ENCODE measurements around the gene SPEN. TPM values are rescaled to one million over a fixed set of nuclear protein-coding genes. Genes with fewer than 3 reads are reported as not detected.
"Not testable (repeated sequence)": the region's sequence is repeated elsewhere in the genome, so short reads cannot be mapped to it uniquely, and the experiment has no call there.

The SPEN gene
- total RNA-seq, 1 experiment from 2014 or later, result 44.2 TPM

DNA sequence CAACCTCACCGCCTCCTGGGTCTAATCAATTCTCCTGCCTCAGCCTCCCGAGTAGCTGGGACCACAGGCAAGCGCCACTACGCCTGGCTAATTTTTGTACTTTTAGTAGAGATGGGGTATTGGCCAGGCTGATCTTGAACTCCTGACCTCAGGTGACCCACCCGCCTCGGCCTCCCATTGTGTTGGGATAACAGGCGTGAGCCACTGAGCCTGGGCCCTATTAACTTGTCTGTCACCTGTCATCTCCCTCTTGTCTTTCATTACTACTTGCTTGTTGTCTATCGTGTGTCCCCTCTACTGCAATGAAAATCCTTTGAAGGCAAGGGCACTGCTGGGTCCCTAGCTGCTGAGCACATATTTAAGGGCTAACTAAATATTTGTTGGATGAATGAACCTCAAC lies 43.4 kb upstream of the SPEN start:
- TF ChIP-seq, protein P1, sequence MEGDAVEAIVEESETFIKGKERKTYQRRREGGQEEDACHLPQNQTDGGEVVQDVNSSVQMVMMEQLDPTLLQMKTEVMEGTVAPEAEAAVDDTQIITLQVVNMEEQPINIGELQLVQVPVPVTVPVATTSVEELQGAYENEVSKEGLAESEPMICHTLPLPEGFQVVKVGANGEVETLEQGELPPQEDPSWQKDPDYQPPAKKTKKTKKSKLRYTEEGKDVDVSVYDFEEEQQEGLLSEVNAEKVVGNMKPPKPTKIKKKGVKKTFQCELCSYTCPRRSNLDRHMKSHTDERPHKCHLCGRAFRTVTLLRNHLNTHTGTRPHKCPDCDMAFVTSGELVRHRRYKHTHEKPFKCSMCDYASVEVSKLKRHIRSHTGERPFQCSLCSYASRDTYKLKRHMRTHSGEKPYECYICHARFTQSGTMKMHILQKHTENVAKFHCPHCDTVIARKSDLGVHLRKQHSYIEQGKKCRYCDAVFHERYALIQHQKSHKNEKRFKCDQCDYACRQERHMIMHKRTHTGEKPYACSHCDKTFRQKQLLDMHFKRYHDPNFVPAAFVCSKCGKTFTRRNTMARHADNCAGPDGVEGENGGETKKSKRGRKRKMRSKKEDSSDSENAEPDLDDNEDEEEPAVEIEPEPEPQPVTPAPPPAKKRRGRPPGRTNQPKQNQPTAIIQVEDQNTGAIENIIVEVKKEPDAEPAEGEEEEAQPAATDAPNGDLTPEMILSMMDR (IDR thresholded peaks at IDR 0.05; ENCODE audit: unreplicated experiment), result no peak
- intact Hi-C loops (cut with micrococcal nuclease), result no loop called here
- CTCF ChIA-PET, result interaction anchor here (1.3 to 5.1 kb wide), 2 partner anchors 11 to 44 kb away, joined by 4 to 31 read pairs; no protein-coding TSS in a partner anchor
- DNase-seq (ENCODE audit: unreplicated experiment), result no peak
- Mint-ChIP-seq H3K9me3 (ENCODE audit: unreplicated experiment) (no peaks in the 10 kb centered on the region), H3K4me3 (ENCODE audit: unreplicated experiment) (no peak overlapping the region), H3K27ac (ENCODE audit: low read depth, unreplicated experiment) (no peak overlapping the region), H3K27me3 (ENCODE audit: insufficient read depth, unreplicated experiment) (no peaks in the 10 kb centered on the region), H3K36me3 (ENCODE audit: insufficient read depth, unreplicated experiment) (no peaks in the 10 kb centered on the region), H3K4me1 (ENCODE audit: insufficient read depth, unreplicated experiment) (peaks cover 35% of the 10 kb centered on the region)
- no TSS peak for BruUV-seq (replicated peaks)
- POLR2A ChIA-PET, result interaction anchor here (0.7 to 1.3 kb wide), 3 partner anchors 9 to 186 kb away, joined by 3 to 5 read pairs (median 3); no protein-coding TSS in a partner anchor

DNA sequence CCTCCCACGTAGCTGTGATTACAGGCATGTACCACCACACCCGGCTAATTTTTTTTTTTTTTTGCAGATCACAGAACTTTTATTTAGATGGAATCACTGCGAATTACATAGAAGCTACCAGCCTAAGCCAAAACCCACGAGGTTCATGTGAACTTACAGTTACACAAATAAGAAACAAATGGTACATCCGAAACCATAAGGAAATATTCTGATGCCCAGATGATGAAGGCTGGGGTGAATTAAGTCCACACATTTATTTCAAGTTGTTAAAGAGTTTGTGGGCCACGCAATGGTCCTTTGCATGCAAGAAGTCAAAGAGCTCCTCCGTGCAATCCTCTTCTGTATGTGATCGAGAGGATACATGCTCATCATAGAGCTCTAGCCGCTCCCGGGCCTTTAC lies 40.4 kb upstream of the SPEN start:
- Mint-ChIP-seq H3K36me3 (ENCODE audit: insufficient read depth, unreplicated experiment) (peaks cover 7% of the 10 kb centered on the region), H3K4me1 (ENCODE audit: insufficient read depth, unreplicated experiment) (peaks cover 9% of the 10 kb centered on the region), H3K9me3 (ENCODE audit: unreplicated experiment) (no peaks in the 10 kb centered on the region), H3K4me3 (ENCODE audit: unreplicated experiment) (no peak overlapping the region), H3K27me3 (ENCODE audit: insufficient read depth, unreplicated experiment) (no peaks in the 10 kb centered on the region), H3K27ac (ENCODE audit: low read depth, unreplicated experiment) (no peak overlapping the region)
- BruUV-seq (replicated peaks), result no TSS peak
- ChIA-PET POLR2A (interaction anchor here (1.5 kb wide), 1 partner anchor 8 kb away, joined by 9 read pairs; no protein-coding TSS in a partner anchor), CTCF (interaction anchor here (0.6 to 0.7 kb wide), 2 partner anchors 263 to 446 kb away, joined by 3 read pairs; no protein-coding TSS in a partner anchor)
- TF ChIP-seq, protein P1 (IDR thresholded peaks at IDR 0.05; ENCODE audit: unreplicated experiment), result no peak
- intact Hi-C loops (cut with micrococcal nuclease), result no loop called here
- no peak for DNase-seq (ENCODE audit: unreplicated experiment)

DNA sequence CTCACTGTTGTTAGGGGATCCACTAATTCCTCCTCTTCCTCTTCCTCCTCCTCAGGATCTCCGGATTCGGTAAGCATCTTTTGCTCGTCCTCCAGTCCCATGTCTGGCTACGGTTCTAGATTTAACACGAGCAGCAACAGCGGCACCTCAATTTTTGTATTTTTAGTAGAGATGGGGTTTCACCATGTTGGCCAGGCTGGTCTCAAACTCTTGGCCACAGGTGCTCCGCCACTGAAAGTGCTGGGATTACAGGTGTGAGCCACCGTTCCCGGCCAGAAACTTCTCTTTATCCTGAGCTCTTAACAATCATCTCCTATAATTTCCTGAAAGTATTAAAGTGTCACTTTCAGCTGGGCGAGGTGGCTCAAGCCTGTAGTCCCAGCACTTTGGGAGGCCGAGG lies 40.0 kb upstream of the SPEN start, which contains the start of gene UQCRHL:
Gene UQCRHL (minus strand): TSS at position 101 of the 400 bp plus-strand sequence. CDS start 0 bp downstream, at position 101.
- H3K4me3 Mint-ChIP-seq (ENCODE audit: unreplicated experiment); H3K4me1 Mint-ChIP-seq (ENCODE audit: insufficient read depth, unreplicated experiment); intact Hi-C loops (cut with micrococcal nuclease); BruUV-seq (replicated peaks); H3K36me3 Mint-ChIP-seq (ENCODE audit: insufficient read depth, unreplicated experiment); DNase-seq (ENCODE audit: unreplicated experiment); H3K27ac Mint-ChIP-seq (ENCODE audit: low read depth, unreplicated experiment); H3K27me3 Mint-ChIP-seq (ENCODE audit: insufficient read depth, unreplicated experiment); H3K9me3 Mint-ChIP-seq (ENCODE audit: unreplicated experiment): not testable (repeated sequence)
- CTCF ChIA-PET, result interaction anchor here (0.7 kb wide), 1 partner anchor 446 kb away, joined by 3 read pairs; no protein-coding TSS in a partner anchor
- POLR2A ChIA-PET, result interaction anchor here (1.5 kb wide), 1 partner anchor 9 kb away, joined by 9 read pairs; no protein-coding TSS in a partner anchor

DNA sequence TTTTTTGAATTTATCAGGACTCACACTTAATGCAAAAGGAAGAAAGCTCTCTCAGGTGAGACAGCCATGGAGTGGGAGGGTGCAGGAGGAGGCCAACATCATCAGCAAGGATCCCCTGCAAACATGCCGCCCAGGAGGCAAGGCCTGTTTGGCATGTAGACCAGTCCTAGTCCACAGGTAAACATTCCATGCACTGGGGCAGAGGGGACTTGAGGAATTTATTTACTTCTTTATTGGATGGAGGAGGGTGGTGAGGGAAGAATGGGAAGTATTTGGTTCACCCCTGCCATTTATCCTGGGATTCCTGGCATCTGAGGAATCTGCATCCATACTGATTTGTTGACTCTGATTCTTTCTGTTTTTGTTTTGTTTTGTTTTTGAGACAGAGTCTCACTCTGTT lies 38.6 kb upstream of the SPEN start:
- no TSS peak for BruUV-seq (replicated peaks)
- H3K27ac Mint-ChIP-seq (ENCODE audit: low read depth, unreplicated experiment), result no peak overlapping the region
- intact Hi-C loops (cut with micrococcal nuclease), result no loop called here
- no peaks in the 10 kb centered on the region for H3K9me3 Mint-ChIP-seq (ENCODE audit: unreplicated experiment)
- no peaks in the 10 kb centered on the region for H3K4me1 Mint-ChIP-seq (ENCODE audit: insufficient read depth, unreplicated experiment)
- H3K36me3 Mint-ChIP-seq (ENCODE audit: insufficient read depth, unreplicated experiment), result peaks cover 7% of the 10 kb centered on the region
- no peaks in the 10 kb centered on the region for H3K27me3 Mint-ChIP-seq (ENCODE audit: insufficient read depth, unreplicated experiment)
- TF ChIP-seq, protein P1 (IDR thresholded peaks at IDR 0.05; ENCODE audit: unreplicated experiment), result no peak
- POLR2A ChIA-PET, result interaction anchor here (0.7 to 1.8 kb wide), 2 partner anchors 9 to 38 kb away, joined by 3 to 10 read pairs; no protein-coding TSS in a partner anchor
- no peak for DNase-seq (ENCODE audit: unreplicated experiment)
- CTCF ChIA-PET, result interaction anchor here (0.5 kb wide), 1 partner anchor 14 kb away, joined by 4 read pairs; no protein-coding TSS in a partner anchor
- H3K4me3 Mint-ChIP-seq (ENCODE audit: unreplicated experiment), result no peak overlapping the region

All from MCF 10A (cell line).